HL-60 (cell line): ENCODE data around the gene TIMD4.

Experiments used
- POLR2AphosphoS5 ChIP-seq: IDR thresholded peaks from 2 replicates; pipeline ENCODE4 v1.6.1; 2012; ENCODE audit warnings: low read depth
- TF ChIP-seq, protein P1 (sequence below): IDR thresholded peaks from one replicate; pipeline ENCODE4 v1.5.1; 2011; ENCODE audit warnings: low read length, control low read depth, inconsistent platforms; ENCODE audit not compliant: insufficient read depth

DNA sequence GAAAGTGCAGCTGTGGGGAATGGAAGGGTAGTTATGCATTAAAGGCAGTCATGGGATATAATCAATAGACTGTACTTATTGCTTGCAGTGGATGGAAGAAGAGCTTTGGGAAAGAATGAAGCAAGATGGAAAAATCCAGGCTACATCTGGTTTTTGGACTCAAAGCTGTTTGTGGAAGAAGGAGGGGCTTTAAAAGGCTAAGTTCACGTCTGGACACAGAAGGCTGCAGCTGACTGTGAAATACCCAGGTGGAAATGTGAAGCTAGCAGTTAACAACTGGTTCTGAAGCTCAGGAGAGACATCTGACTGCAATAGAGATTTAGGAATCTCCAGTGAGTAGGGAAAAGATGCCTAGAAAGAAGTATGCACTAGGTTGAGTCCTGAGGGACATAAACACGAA is 43.2 kb upstream of the TIMD4 start:
- TF ChIP-seq, protein P1, sequence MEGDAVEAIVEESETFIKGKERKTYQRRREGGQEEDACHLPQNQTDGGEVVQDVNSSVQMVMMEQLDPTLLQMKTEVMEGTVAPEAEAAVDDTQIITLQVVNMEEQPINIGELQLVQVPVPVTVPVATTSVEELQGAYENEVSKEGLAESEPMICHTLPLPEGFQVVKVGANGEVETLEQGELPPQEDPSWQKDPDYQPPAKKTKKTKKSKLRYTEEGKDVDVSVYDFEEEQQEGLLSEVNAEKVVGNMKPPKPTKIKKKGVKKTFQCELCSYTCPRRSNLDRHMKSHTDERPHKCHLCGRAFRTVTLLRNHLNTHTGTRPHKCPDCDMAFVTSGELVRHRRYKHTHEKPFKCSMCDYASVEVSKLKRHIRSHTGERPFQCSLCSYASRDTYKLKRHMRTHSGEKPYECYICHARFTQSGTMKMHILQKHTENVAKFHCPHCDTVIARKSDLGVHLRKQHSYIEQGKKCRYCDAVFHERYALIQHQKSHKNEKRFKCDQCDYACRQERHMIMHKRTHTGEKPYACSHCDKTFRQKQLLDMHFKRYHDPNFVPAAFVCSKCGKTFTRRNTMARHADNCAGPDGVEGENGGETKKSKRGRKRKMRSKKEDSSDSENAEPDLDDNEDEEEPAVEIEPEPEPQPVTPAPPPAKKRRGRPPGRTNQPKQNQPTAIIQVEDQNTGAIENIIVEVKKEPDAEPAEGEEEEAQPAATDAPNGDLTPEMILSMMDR, result no peak
- TF ChIP-seq POLR2AphosphoS5, result no peak
